GM06990 (cell line): Measurements from ENCODE around the gene SNX18.
"Not testable (repeated sequence)": the region's sequence is repeated elsewhere in the genome, so short reads cannot be mapped to it uniquely, and the experiment has no call there.

Source experiments
- DNase-seq: peaks from one replicate; pipeline ENCODE4 v3.0.0-alpha.2; 2011; ENCODE audit not compliant: insufficient read length; ENCODE audit errors: extremely low read depth
- H3K27me3 ChIP-seq: replicated peaks from 2 replicates; pipeline ENCODE4 v1.6.0; 2011; ENCODE audit warnings: low read length; ENCODE audit not compliant: control insufficient read depth, insufficient read depth
- H3K36me3 ChIP-seq: 2 replicates; pipeline ENCODE4 v1.5.1; 2011; ENCODE audit warnings: low read length; ENCODE audit not compliant: control insufficient read depth, insufficient read depth
- H3K4me3 ChIP-seq: replicated peaks from 2 replicates; pipeline ENCODE4 v1.5.1; 2011; ENCODE audit warnings: low read depth, mild to moderate bottlenecking, control low read depth, low read length
- CTCF ChIP-seq: IDR thresholded peaks from 2 replicates; pipeline ENCODE4 v1.5.1; 2011; ENCODE audit warnings: low read length, control low read depth, mild to moderate bottlenecking, inconsistent platforms; ENCODE audit not compliant: insufficient read depth, poor library complexity, severe bottlenecking

SNX18 gene

GRCh38 chr5:54531546-54531945 lies 14.0 kb downstream of the SNX18 start:
- no peak overlapping the region for H3K4me3 ChIP-seq
- H3K36me3 ChIP-seq: no peaks in the 10 kb centered on the region
- TF ChIP-seq CTCF: no peak
- no peaks in the 10 kb centered on the region; the same call in 1 of the 2 replicates for H3K27me3 ChIP-seq
- DNase-seq: no peak

GRCh38 chr5:54533541-54534190 lies 16.1 kb downstream of the SNX18 start:
- Histone ChIP-seq H3K27me3 (no peaks in the 10 kb centered on the region; the same call in 1 of the 2 replicates), H3K4me3 (no peak overlapping the region), H3K36me3 (no peaks in the 10 kb centered on the region)
- no peak for DNase-seq
- no peak for TF ChIP-seq CTCF

- no peak for TF ChIP-seq CTCF
- no peak for DNase-seq
- Histone ChIP-seq H3K27me3 (no peaks in the 10 kb centered on the region; the same call in 1 of the 2 replicates), H3K36me3 (no peaks in the 10 kb centered on the region), H3K4me3 (no peak overlapping the region)
These were observed 16.8 kb downstream of the SNX18 start for GRCh38 chr5:54534191-54535004.

GRCh38 chr5:54535149-54535844 lies 17.7 kb downstream of the SNX18 start:
- Histone ChIP-seq H3K4me3 (no peak overlapping the region), H3K36me3 (no peaks in the 10 kb centered on the region), H3K27me3 (no peaks in the 10 kb centered on the region)
- no peak for TF ChIP-seq CTCF
- no peak for DNase-seq

- H3K36me3 ChIP-seq, DNase-seq, H3K27me3 ChIP-seq, H3K4me3 ChIP-seq: not testable (repeated sequence)
These were observed 18.8 kb downstream of the SNX18 start for GRCh38 chr5:54536375-54536774.

- DNase-seq, H3K27me3 ChIP-seq, H3K4me3 ChIP-seq, H3K36me3 ChIP-seq: not testable (repeated sequence)
These were observed 19.3 kb downstream of the SNX18 start for GRCh38 chr5:54536861-54537260.
